Body of pancreas (tissue), 4 donors: ENCODE data around the gene EXD2.

Experiments used
- POLR2A ChIP-seq, 3 donors: fragments of 450-650 bp; IDR thresholded peaks; one replicate each; pipeline ENCODE4 v1.6.1; 2016; ENCODE audit warnings: antibody characterized with exemption in 3 of 3, mild to moderate bottlenecking in 2 of 3
- TF ChIP-seq, protein P1 (sequence below), 7 experiments: fragments of 450-650 bp in 4 of 7; fragments of 200-600 bp in 3 of 7; sonication (generic) in 3 of 7; IDR thresholded peaks; one replicate each; pipeline ENCODE4 v1.5.1; 2016 to 2019; ENCODE audit warnings: antibody characterized with exemption in 7 of 7

- TF ChIP-seq, protein P1, sequence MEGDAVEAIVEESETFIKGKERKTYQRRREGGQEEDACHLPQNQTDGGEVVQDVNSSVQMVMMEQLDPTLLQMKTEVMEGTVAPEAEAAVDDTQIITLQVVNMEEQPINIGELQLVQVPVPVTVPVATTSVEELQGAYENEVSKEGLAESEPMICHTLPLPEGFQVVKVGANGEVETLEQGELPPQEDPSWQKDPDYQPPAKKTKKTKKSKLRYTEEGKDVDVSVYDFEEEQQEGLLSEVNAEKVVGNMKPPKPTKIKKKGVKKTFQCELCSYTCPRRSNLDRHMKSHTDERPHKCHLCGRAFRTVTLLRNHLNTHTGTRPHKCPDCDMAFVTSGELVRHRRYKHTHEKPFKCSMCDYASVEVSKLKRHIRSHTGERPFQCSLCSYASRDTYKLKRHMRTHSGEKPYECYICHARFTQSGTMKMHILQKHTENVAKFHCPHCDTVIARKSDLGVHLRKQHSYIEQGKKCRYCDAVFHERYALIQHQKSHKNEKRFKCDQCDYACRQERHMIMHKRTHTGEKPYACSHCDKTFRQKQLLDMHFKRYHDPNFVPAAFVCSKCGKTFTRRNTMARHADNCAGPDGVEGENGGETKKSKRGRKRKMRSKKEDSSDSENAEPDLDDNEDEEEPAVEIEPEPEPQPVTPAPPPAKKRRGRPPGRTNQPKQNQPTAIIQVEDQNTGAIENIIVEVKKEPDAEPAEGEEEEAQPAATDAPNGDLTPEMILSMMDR (IDR thresholded peaks at IDR 0.05) = no peak
- no peak for TF ChIP-seq POLR2A (IDR thresholded peaks at IDR 0.05)
These were observed 9.8 kb upstream of the EXD2 start for GRCh38 chr14:69181491-69181890.
